Caki2 (cell line): ENCODE results near the gene DFFB. TPM values are rescaled to one million over a fixed set of nuclear protein-coding genes. Genes with fewer than 3 reads are reported as not detected.

Source experiments
- DNase-seq: peaks from one replicate; pipeline ENCODE4 v3.0.0-alpha.2; 2015; ENCODE audit warnings: low read depth
- in situ Hi-C: cut with HindIII; loops from 2 replicates; pipeline ENCODE4 v1.10.0; 2016; ENCODE audit warnings: low sequenced_read_pairs, low pct_unique_long_range_greater_than_20kb, mixed read lengths
- total RNA-seq: library from RNA; depleted of rRNA; stranded (reverse); fragments of >200 nt; shearing (Covaris generic); gene quantifications from 2 replicates; pipeline ENCODE4 v1.2.3, GENCODE V29; 2014; ENCODE audit warnings: low replicate concordance; rRNA removed

Gene DFFB
- total RNA-seq, 1 experiment from 2014 or later, result 27.9 TPM

GRCh38 chr1:3930301-3931006, 73.2 kb downstream of the DFFB start:
- no peak for DNase-seq
- in situ Hi-C loops, result no loop called here

- DNase-seq, result no peak
- in situ Hi-C loops, result no loop called here
Observed at GRCh38 chr1:3931007-3931912, 74.0 kb downstream of the DFFB start.

- DNase-seq, result no peak
- in situ Hi-C loops, result no loop called here
Observed at GRCh38 chr1:3932156-3932919, 75.1 kb downstream of the DFFB start.

Other genes starting within 250 kb of the DFFB start
- gene MEGF6, start 246.0 kb upstream of the DFFB start, total RNA-seq, result 15.6 and 21.0 TPM in 2 replicates
- 30.3 and 35.7 TPM in 2 replicates for gene TPRG1L, start 232.5 kb upstream of the DFFB start, total RNA-seq
- gene WRAP73, start 207.4 kb upstream of the DFFB start, total RNA-seq, result 41.1 and 41.2 TPM in 2 replicates
- 4.4 and 5.1 TPM in 2 replicates for gene TP73, start 205.0 kb upstream of the DFFB start, total RNA-seq
- not detected in 2 replicates for gene CCDC27, start 105.0 kb upstream of the DFFB start, total RNA-seq
- gene SMIM1, start 84.7 kb upstream of the DFFB start, total RNA-seq, result 29.9 and 66.4 TPM in 2 replicates
- gene LRRC47, start 61.0 kb upstream of the DFFB start, total RNA-seq, result 16.3 and 32.0 TPM in 2 replicates
- 15.4 and 24.9 TPM in 2 replicates for gene CEP104, start 265 bp upstream of the DFFB start, total RNA-seq
- gene C1orf174, start 42.8 kb downstream of the DFFB start, total RNA-seq, result 53.9 and 76.4 TPM in 2 replicates